ENCODE measurements around the gene FRMD4A.
"Not testable (repeated sequence)": the region's sequence is repeated elsewhere in the genome, so short reads cannot be mapped to it uniquely, and the experiment has no call there.

The FRMD4A gene

GRCh38 chr10:13957856-13958255 is 372.9 kb downstream of the FRMD4A start:
- WGBS, 2 donors (ENCODE audit: extremely low coverage in 2 of 2, insufficient read length in 2 of 2, insufficient replicate concordance in 1 of 2) = no CpG with 5 or more reads among the region's 9 CpGs
- Histone ChIP-seq H4K8ac (ENCODE audit: low read depth, low read length) (no peak overlapping the region), H2AFZ (ENCODE audit: low read length) (no peak overlapping the region), H2BK120ac (ENCODE audit: low read depth, low read length) (no peak overlapping the region), H2AK5ac (ENCODE audit: low read depth, low read length) (no peak overlapping the region), H3K18ac (ENCODE audit: low read length) (no peak overlapping the region), H2BK15ac (ENCODE audit: low read length) (no peak overlapping the region), H3K4me3 (ENCODE audit: low read length in 2 of 2) (no peak overlapping the region), H3K27ac (replicated peaks; ENCODE audit: low read length) (no peak overlapping the region), H3K23ac (ENCODE audit: low read depth, low read length, poor library complexity) (no peak overlapping the region), H4K91ac (ENCODE audit: low read depth, low read length, poor library complexity) (no peak overlapping the region), H3K27me3 (ENCODE audit: control insufficient read depth in 3 of 3, insufficient read depth in 3 of 3, low read depth in 1 of 3, low read length in 3 of 3) (no peaks in the 10 kb centered on the region), H3K79me1 (ENCODE audit: low read depth, low read length) (no peaks in the 10 kb centered on the region), H2BK5ac (ENCODE audit: low read length) (no peak overlapping the region), H3K36me3 (replicated peaks in 1 of 2; ENCODE audit: control insufficient read depth in 2 of 2, insufficient read depth in 2 of 2, low read length in 2 of 2) (no peaks in the 10 kb centered on the region), H3K9me3 (replicated peaks in 1 of 2; ENCODE audit: control insufficient read depth in 2 of 2, insufficient read depth in 1 of 2, low read depth in 1 of 2, low read length in 2 of 2) (peaks cover 3 to 6% of the 10 kb centered on the region in 2 donors), H3K4ac (ENCODE audit: low read length) (no peak overlapping the region), H2BK12ac (ENCODE audit: low read length) (no peak overlapping the region), H3K4me2 (ENCODE audit: insufficient read depth, low read length, poor library complexity, severe bottlenecking) (no peak overlapping the region), H3K14ac (ENCODE audit: low read length) (no peak overlapping the region), H3K4me1 (ENCODE audit: control insufficient read depth in 2 of 2, insufficient read depth in 1 of 2, low read depth in 1 of 2, low read length in 2 of 2) (peaks cover 0 to 3% of the 10 kb centered on the region in 2 donors), H3K9ac (ENCODE audit: low read depth, low read length, poor library complexity) (no peak overlapping the region)
- DNase-seq (ENCODE audit: low spot score) = no peak

GRCh38 chr10:13956826-13957225 is 373.9 kb downstream of the FRMD4A start:
- Histone ChIP-seq H3K27ac (replicated peaks; ENCODE audit: low read length) (no peak overlapping the region), H4K91ac (ENCODE audit: low read depth, low read length, poor library complexity) (no peak overlapping the region), H3K4me2 (ENCODE audit: insufficient read depth, low read length, poor library complexity, severe bottlenecking) (no peak overlapping the region), H3K36me3 (replicated peaks in 1 of 2; ENCODE audit: control insufficient read depth in 2 of 2, insufficient read depth in 2 of 2, low read length in 2 of 2) (no peaks in the 10 kb centered on the region), H3K4me3 (ENCODE audit: low read length in 2 of 2) (no peak overlapping the region), H3K27me3 (ENCODE audit: control insufficient read depth in 3 of 3, insufficient read depth in 3 of 3, low read depth in 1 of 3, low read length in 3 of 3) (no peaks in the 10 kb centered on the region), H3K79me1 (ENCODE audit: low read depth, low read length) (no peaks in the 10 kb centered on the region), H3K23ac (ENCODE audit: low read depth, low read length, poor library complexity) (no peak overlapping the region), H2BK5ac (ENCODE audit: low read length) (no peak overlapping the region), H3K9me3 (replicated peaks in 1 of 2; ENCODE audit: control insufficient read depth in 2 of 2, insufficient read depth in 1 of 2, low read depth in 1 of 2, low read length in 2 of 2) (peaks cover 3 to 6% of the 10 kb centered on the region in 2 donors), H4K8ac (ENCODE audit: low read depth, low read length) (no peak overlapping the region), H3K18ac (ENCODE audit: low read length) (no peak overlapping the region), H2BK120ac (ENCODE audit: low read depth, low read length) (no peak overlapping the region), H2AK5ac (ENCODE audit: low read depth, low read length) (no peak overlapping the region), H3K4me1 (ENCODE audit: control insufficient read depth in 2 of 2, insufficient read depth in 1 of 2, low read depth in 1 of 2, low read length in 2 of 2) (peaks cover 0 to 3% of the 10 kb centered on the region in 2 donors), H3K4ac (ENCODE audit: low read length) (no peak overlapping the region), H2BK12ac (ENCODE audit: low read length) (no peak overlapping the region), H3K9ac (ENCODE audit: low read depth, low read length, poor library complexity) (no peak overlapping the region), H2AFZ (ENCODE audit: low read length) (no peak overlapping the region), H2BK15ac (ENCODE audit: low read length) (no peak overlapping the region), H3K14ac (ENCODE audit: low read length) (no peak overlapping the region)
- WGBS, 2 donors (ENCODE audit: extremely low coverage in 2 of 2, insufficient read length in 2 of 2, insufficient replicate concordance in 1 of 2) = no CpG with 5 or more reads among the region's 8 CpGs
- no peak for DNase-seq (ENCODE audit: low spot score)

- peaks cover 0 to 3% of the 10 kb centered on the region in 2 donors for H3K4me1 ChIP-seq (ENCODE audit: control insufficient read depth in 2 of 2, insufficient read depth in 1 of 2, low read depth in 1 of 2, low read length in 2 of 2)
- no peak overlapping the region for H3K27ac ChIP-seq (replicated peaks; ENCODE audit: low read length)
- no CpG with 5 or more reads among the region's 7 CpGs for WGBS, 2 donors (ENCODE audit: extremely low coverage in 2 of 2, insufficient read length in 2 of 2, insufficient replicate concordance in 1 of 2)
- DNase-seq (ENCODE audit: low spot score) = no peak
- H2BK120ac ChIP-seq (ENCODE audit: low read depth, low read length) = no peak overlapping the region
- H3K27me3 ChIP-seq (ENCODE audit: control insufficient read depth in 3 of 3, insufficient read depth in 3 of 3, low read depth in 1 of 3, low read length in 3 of 3) = no peaks in the 10 kb centered on the region
- no peak overlapping the region for H2AK5ac ChIP-seq (ENCODE audit: low read depth, low read length)
- no peaks in the 10 kb centered on the region for H3K79me1 ChIP-seq (ENCODE audit: low read depth, low read length)
- H3K9ac ChIP-seq (ENCODE audit: low read depth, low read length, poor library complexity) = no peak overlapping the region
- no peaks in the 10 kb centered on the region for H3K36me3 ChIP-seq (replicated peaks in 1 of 2; ENCODE audit: control insufficient read depth in 2 of 2, insufficient read depth in 2 of 2, low read length in 2 of 2)
- H3K14ac ChIP-seq (ENCODE audit: low read length) = no peak overlapping the region
- H3K18ac ChIP-seq (ENCODE audit: low read length) = no peak overlapping the region
- H3K4me2 ChIP-seq (ENCODE audit: insufficient read depth, low read length, poor library complexity, severe bottlenecking) = no peak overlapping the region
- no peak overlapping the region for H3K4ac ChIP-seq (ENCODE audit: low read length)
- H2AFZ ChIP-seq (ENCODE audit: low read length) = no peak overlapping the region
- H3K9me3 ChIP-seq (replicated peaks in 1 of 2; ENCODE audit: control insufficient read depth in 2 of 2, insufficient read depth in 1 of 2, low read depth in 1 of 2, low read length in 2 of 2) = peaks cover 3 to 6% of the 10 kb centered on the region in 2 donors
- no peak overlapping the region for H4K91ac ChIP-seq (ENCODE audit: low read depth, low read length, poor library complexity)
- no peak overlapping the region for H2BK15ac ChIP-seq (ENCODE audit: low read length)
- H4K8ac ChIP-seq (ENCODE audit: low read depth, low read length) = no peak overlapping the region
- no peak overlapping the region for H2BK5ac ChIP-seq (ENCODE audit: low read length)
- H3K4me3 ChIP-seq (ENCODE audit: low read length in 2 of 2) = no peak overlapping the region
- no peak overlapping the region for H3K23ac ChIP-seq (ENCODE audit: low read depth, low read length, poor library complexity)
- H2BK12ac ChIP-seq (ENCODE audit: low read length) = no peak overlapping the region
Observed at GRCh38 chr10:13955409-13956068, 375.2 kb downstream of the FRMD4A start.

GRCh38 chr10:13954195-13954594 is 376.5 kb downstream of the FRMD4A start:
- H3K9ac ChIP-seq (ENCODE audit: low read depth, low read length, poor library complexity); H3K27ac ChIP-seq (replicated peaks; ENCODE audit: low read length); H2BK15ac ChIP-seq (ENCODE audit: low read length); H3K79me1 ChIP-seq (ENCODE audit: low read depth, low read length); H3K18ac ChIP-seq (ENCODE audit: low read length); H4K8ac ChIP-seq (ENCODE audit: low read depth, low read length); H3K27me3 ChIP-seq (ENCODE audit: control insufficient read depth in 3 of 3, insufficient read depth in 3 of 3, low read depth in 1 of 3, low read length in 3 of 3); H3K4me2 ChIP-seq (ENCODE audit: insufficient read depth, low read length, poor library complexity, severe bottlenecking); H2BK120ac ChIP-seq (ENCODE audit: low read depth, low read length); H3K23ac ChIP-seq (ENCODE audit: low read depth, low read length, poor library complexity); H3K4ac ChIP-seq (ENCODE audit: low read length); DNase-seq (ENCODE audit: low spot score); H3K9me3 ChIP-seq (replicated peaks in 1 of 2; ENCODE audit: control insufficient read depth in 2 of 2, insufficient read depth in 1 of 2, low read depth in 1 of 2, low read length in 2 of 2); H2BK12ac ChIP-seq (ENCODE audit: low read length); H3K4me1 ChIP-seq (ENCODE audit: control insufficient read depth in 2 of 2, insufficient read depth in 1 of 2, low read depth in 1 of 2, low read length in 2 of 2); H4K91ac ChIP-seq (ENCODE audit: low read depth, low read length, poor library complexity); H3K36me3 ChIP-seq (replicated peaks in 1 of 2; ENCODE audit: control insufficient read depth in 2 of 2, insufficient read depth in 2 of 2, low read length in 2 of 2); H3K4me3 ChIP-seq (ENCODE audit: low read length in 2 of 2); H3K14ac ChIP-seq (ENCODE audit: low read length); H2BK5ac ChIP-seq (ENCODE audit: low read length); H2AFZ ChIP-seq (ENCODE audit: low read length); H2AK5ac ChIP-seq (ENCODE audit: low read depth, low read length): not testable (repeated sequence)
- WGBS, 2 donors (ENCODE audit: extremely low coverage in 2 of 2, insufficient read length in 2 of 2, insufficient replicate concordance in 1 of 2) = no CpG with 5 or more reads among the region's 8 CpGs

Measured in neuronal stem cell (in vitro differentiated cells).